Stimulated activated CD4-positive, alpha-beta T cell treated with anti-CD3 and anti-CD28 coated beads, Interleukin-15, amount 100 ng/mL, for 48 hours (primary cell): ENCODE data around the gene NT5C2.
"Not testable (repeated sequence)": the region's sequence is repeated elsewhere in the genome, so short reads cannot be mapped to it uniquely, and the experiment has no call there.

Experiments
- DNase-seq, 2 donors: peaks; one replicate each; pipeline ENCODE4 v3.0.0-alpha.2; 2020; ENCODE audit warnings: low read depth in 2 of 2

The NT5C2 gene

DNA sequence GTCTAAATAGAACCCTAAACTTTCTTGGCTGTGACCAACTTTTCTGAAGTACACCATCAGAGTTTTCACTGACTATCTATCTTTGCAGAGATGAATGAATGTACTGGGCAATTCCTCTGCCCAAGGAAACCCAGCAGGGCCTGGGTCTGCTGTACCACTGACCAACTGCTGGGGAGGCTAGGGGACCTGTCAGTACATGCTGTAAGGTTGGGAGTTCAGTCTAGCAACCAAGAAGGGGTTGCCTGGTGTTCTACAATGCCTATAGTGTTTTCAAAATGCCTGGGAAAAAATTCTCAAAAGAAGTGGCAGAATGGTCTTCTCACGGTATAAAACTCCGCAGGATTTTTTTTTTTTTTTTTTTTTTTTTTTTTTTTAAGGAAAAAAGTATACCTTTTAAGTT is 106.3 kb downstream of the NT5C2 start:
- no peak for DNase-seq

DNA sequence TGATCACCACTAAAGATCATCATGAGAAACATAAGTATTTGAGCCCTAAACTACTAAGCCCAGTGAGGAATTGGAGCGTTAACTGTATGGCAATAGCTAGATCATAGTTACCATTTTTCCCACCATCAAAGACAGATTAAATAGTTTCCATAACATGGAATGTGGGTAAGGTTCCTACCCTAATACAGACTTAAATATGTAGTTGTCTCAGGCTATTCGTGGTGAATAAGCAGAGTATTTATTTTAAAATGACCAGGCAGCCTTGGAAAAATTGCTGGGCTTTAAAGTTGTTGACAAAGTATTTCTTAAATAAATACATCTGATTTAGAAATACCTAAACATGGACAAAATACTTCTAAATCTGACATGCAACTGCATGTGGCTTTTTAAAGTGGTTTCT is 106.8 kb downstream of the NT5C2 start:
- no peak for DNase-seq

DNA sequence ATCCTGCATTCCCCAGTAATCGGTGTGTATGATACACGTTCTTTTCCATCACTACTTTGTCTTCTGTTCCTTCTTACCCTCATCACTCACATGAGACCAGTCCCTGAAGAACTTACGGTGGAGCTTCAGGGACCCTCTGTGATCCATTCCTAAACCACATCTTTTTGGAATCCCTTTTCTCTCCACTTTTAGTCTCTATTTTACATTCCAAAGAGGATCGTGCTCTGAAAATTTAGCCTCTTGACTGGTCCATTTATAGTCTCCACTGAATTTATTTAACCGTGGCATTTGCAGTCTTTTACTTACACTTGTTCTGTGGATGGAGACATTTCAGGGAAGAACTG is 109.1 kb downstream of the NT5C2 start:
- no peak for DNase-seq

DNA sequence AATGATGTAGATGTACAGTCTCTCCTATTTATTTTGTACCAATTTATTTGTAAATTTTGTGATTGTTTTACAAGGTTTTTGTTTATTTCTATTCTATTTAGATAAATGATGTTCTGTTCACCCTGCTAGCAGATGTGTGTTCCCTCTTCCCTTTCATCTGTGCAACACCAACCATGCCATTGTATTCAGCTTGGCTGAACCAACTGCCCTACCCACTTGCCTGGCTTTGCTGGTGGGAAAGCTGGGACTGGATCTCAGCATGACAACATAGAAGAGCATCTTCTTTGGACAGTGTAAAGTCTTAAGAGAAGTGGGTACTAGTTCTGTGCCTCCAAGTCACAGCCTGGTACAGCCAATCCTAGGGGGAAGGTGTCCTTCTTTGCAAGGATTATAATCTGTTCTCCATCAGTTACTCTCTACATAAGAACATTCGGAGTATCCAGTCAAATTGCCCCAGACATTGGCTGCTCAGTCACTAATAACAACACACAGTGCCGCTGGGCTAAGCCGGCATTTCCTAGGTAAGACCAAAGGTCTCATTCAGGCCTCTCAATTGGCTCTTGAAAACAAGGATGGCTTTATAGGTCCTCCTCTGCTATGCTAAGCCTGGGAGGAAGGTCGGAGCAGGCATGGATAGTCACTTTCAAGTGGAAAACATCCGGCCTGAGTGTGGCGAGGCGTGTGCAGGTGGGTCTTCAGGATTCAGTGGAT is 109.7 kb downstream of the NT5C2 start:
- DNase-seq: no peak

- no peak for DNase-seq
Observed at GRCh38 chr10:103082683-103083082, 110.4 kb downstream of the NT5C2 start.

- DNase-seq: no peak
Observed at GRCh38 chr10:103080891-103081581, 112.0 kb downstream of the NT5C2 start.

- no peak for DNase-seq
Observed at GRCh38 chr10:103079946-103080345, 113.1 kb downstream of the NT5C2 start.

- no peak for DNase-seq
Observed at GRCh38 chr10:103079100-103079499, 114.0 kb downstream of the NT5C2 start.

DNA sequence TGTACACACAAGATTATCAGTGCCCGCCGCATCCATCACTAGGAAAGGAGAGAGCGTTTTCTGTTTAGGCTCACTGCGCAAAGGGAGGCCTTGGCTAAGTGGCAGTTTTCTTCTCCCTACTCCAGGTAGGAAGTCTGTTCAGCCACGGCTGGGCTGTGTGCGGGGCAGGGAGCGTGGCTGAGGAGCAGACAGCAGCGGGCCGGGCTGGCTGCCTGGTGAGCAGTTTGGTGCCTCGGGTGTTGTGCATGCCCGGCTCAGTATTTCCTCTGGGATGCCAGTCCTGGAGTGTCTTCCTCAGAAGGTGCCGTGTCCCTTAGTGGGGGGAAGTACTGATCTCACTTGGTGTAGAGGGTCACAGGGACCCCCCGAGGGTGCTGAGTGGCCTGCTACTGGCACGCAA is 114.4 kb downstream of the NT5C2 start:
- no peak for DNase-seq

DNA sequence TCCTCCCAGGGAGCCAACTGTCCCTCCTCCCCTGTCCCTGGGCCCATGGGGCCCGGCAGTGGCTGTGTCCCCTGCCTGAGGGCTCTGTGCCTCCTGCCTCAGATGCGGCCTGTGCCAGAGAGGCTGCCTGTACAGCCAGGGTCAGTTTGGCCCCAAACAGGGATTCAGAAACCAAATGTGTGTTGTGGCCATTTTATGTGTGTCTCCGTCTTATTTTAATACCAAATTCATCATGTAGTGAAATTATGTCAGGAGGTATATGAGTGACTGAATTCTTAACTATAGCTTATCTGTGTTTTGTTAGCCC is 114.8 kb downstream of the NT5C2 start:
- no peak for DNase-seq

DNA sequence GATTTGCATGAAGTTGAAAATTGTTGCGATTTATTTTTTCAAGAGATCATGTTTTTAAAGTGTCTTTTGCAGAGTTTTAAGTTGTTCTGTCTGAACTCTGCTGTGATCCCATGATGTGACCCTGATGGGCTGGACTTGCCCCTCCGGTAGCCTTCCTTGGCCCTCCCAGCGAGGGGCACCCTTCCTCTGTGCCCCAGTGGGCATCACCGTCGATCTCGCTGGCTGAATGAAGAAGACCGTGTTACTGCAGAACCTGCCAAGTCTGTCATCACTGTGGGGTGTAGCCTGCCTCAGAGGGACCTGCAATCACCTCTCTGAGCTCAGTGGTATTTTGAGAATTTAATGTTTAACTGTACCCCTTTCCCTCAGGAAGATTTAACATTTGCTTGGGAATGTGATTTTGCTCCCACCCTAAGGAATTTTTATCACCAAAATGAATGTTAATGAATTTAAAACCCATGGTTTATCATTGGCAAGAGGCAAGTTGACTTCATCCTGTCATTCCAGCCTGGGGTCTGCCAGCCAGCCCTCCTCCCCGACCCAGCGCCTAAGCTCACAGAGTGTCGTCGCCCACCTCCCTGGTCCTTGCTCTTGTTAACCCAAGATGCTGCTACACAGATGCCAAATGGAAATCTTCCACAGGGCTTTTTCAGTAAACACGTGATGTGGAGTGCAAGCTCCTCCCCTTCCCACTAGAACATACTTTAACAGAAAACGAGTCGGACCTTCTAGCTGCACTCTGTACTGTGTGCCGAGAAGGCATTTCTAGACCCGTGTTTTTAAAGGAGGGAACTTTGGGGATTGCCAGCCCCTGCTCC is 115.4 kb downstream of the NT5C2 start:
- DNase-seq: no peak

DNA sequence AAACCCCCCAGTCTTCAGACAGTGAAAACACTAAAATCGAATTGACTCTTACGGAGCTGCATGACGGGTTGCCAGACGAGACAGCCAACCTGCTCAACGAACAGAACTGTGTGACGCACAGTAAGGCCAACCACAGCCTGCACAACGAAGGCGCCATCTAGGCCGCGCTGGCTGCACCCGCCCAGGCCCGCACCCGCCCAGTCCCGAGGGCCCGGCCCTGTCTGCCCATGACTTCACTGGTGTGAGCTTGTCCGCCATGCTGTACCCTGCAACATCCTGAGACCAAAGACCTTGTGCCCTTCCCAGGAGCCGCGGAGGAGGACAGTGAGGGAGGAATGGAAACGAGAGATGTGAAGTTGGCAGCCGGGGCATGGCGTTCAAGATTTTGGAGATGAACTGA is 116.1 kb downstream of the NT5C2 start:
- DNase-seq: no peak

DNA sequence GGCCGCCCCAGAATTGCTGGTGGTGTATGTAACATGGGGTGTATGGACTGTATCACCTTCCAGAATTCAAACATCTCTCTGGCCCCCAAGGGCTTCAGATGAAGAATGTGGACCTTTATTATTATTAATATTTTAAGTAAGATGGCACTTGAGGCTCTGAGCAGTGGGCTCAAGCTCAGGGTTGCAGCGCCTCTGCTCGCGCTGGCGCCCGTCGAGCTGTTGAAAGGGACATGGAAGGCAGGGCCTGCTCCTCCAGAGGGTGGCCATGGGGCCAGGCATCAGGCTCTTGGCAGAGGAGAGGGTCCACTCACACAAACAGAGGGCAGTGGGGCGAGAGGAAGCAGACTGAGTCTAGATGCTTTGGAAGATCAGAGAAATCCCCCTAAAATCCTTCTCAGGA is 120.2 kb downstream of the NT5C2 start:
- no peak for DNase-seq

GRCh38 chr10:103072276-103072675 is 120.8 kb downstream of the NT5C2 start:
- DNase-seq: no peak

- peak; percentile 41 to 53 for DNase-seq
Observed at GRCh38 chr10:103069453-103070331, 123.4 kb downstream of the NT5C2 start.

- no peak for DNase-seq
Observed at GRCh38 chr10:103067956-103068355, 125.1 kb downstream of the NT5C2 start.

DNA sequence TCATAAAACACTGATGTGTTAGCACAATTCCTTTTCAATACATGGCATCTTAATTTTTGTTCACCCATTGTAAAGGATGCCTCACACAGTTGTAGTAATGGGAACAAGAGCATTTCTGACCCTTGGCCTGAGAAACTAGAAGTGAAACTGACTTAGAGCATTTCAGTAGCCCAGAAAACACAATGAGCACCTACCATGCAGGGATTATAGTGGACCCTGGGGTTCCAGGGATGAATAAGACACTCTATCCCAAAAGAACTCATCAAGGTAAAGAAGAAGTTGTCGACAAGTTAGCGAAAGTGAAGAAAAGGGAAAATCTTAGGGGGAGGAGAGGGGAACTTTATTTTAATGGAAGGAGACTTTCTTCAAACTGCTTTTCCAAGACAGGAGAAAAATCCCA is 125.6 kb downstream of the NT5C2 start:
- no peak for DNase-seq

DNA sequence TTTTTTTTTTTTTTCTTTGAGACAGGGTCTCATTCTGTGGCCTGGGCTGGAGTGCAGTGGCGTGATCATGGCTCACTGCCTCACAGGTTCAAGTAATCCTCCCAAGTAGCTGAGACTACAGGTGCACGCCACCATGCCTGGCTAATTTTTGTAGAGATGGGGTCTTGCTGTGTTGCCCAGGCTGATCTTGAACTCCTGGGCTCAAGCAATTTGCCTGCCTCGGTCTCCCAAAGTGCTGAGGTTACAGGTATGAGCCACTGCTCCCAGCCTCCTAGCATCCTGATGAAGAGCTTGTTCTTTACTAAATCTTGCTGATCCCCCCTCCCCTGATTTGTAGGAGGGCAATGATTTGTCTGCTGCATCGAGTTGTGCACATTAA is 126.0 kb downstream of the NT5C2 start:
- DNase-seq: not testable (repeated sequence)

- DNase-seq: no peak
Observed at GRCh38 chr10:103066141-103067098, 126.7 kb downstream of the NT5C2 start.

DNA sequence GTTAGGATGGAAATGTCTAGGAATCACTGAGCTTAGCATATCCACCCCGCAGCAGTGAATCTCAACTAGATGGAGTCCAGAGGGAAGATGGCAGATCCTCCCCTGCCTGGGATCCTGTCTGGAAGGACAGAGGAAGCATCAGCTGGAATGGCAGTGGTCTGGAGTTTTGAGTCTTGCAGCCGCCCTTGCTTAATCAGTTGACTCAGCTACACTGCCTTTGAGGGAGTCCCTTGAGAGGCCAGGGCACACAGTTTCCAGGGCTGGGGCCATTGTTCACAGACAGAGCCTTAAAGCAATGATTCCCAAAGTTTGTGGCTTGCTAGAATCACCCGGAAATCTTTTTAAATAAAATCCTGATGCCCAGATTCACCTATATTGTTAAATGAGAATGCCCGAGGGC is 128.1 kb downstream of the NT5C2 start:
- DNase-seq: no peak
